DMS53 treated with DMSO at 0.1 percent for 48 hours (cell line): Measurements from ENCODE around the gene BSND.
"Not testable (repeated sequence)": the region's sequence is repeated elsewhere in the genome, so short reads cannot be mapped to it uniquely, and the experiment has no call there.

ENCODE experiments used
- DNase-seq: peaks from one replicate; lab custom pipeline; 2025; ENCODE audit not compliant: unreplicated experiment; lab: John Stamatoyannopoulos, UW

The BSND gene

DNA sequence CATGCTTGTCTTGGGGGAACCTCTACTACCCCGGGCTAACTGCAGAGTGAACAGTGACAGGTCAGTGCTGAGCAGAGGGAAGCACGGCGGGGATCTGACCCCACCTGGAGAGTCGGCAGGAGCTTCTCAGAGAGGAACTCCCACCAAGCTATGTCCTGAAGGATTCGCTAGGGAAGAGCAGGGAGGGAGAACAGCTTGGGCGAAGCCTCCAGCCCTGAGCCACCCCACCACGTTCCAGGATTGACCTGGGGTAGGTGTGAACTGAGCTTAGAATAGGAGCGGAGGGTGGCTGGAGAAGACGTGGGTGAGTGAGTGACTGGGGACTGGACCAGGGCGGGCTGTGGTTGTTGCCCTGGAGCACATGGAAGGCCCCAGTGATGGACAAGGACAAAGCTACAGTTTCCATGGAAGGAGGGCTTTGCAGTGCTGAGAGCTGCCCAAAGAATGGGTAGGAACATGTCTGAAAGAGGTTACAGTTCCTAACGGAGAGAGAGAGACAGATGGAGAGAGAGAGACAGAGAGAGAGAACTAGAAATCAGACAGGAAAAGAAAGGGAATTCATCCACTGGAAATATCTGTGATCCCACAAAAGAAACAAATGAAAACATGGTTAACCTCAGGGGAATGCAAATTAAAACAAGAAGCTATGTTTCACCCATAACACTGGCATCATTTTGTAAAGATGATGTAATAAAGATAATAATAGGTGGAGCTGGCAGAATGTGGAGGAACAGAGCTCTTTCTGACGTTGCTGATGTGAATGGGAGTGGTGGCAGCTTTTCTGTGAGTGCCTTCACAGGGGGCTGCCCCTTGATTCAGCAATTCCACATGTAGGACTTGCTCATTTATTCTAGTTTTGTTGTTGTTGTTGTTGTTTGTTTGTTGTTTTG lies 17.2 kb downstream of the BSND start:
- DNase-seq: no peak

GRCh38 chr1:55018395-55018794 lies 19.7 kb downstream of the BSND start:
- DNase-seq: no peak

DNA sequence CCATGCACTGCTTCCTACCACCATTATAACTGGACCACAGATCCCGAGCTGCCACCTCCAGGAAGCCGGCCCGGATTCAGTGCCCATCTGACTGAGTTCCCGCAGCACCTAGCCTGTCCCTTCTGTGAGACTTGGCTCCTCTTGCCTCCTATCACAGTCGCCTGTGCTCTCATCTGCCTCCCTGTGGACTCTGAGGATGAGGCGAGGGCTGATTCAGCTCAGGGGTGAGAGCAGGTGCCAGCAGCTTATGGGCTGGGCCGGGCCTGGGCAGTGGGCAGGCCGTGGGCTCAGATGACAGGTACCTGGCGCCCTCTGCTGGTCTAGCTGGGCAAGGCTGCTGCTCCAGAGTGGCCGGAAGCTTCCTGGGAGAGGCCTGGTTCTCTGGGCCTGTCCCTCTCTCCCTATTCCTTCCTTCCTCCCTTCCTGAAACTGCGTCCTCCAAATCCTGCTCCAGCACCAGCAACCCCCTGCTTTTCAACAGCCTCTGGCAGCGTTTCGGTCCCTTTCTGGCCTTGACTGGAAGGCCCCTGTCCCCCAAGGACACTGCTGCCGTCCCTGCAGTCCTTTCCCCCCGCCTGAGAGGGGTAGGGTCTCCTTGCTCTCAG lies 23.3 kb downstream of the BSND start:
- peak; percentile 99 for DNase-seq

GRCh38 chr1:55024163-55024562 lies 25.4 kb downstream of the BSND start:
- not testable (repeated sequence) for DNase-seq

GRCh38 chr1:55026682-55027081 lies 27.9 kb downstream of the BSND start:
- DNase-seq: not testable (repeated sequence)

GRCh38 chr1:55031098-55031497 lies 32.4 kb downstream of the BSND start:
- not testable (repeated sequence) for DNase-seq

- DNase-seq: no peak
Measured at GRCh38 chr1:55033265-55033614, 34.5 kb downstream of the BSND start.

DNA sequence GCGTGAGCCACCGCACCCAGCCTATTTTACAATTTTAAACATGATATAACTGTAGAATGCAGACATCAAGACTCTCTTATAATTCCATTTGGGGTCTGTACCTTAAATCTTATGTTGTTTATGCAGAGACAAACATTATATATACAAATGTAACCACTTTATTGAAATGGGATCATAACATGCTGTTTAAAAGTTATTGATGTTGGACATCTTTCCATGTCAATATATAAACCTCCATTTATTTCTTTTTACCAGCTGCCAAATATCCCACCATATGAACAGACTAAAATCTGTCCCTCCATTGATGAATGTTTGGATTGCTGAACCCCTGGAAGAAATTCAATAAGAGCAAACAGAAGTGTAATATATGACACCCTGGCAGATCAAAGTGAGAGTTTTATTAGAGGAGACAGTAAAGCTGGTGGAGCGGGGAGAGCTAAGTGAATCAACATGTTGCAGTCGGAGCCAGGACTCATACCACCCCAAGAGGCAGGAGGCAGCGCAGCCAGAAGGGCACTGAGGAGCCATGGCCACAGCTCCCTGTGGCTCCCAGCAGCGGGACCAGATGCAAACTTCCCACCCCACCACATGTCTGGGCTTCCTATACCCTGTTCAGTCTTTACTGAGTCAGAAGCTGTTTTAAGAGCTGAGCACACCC lies 35.9 kb downstream of the BSND start:
- DNase-seq: no peak

DNA sequence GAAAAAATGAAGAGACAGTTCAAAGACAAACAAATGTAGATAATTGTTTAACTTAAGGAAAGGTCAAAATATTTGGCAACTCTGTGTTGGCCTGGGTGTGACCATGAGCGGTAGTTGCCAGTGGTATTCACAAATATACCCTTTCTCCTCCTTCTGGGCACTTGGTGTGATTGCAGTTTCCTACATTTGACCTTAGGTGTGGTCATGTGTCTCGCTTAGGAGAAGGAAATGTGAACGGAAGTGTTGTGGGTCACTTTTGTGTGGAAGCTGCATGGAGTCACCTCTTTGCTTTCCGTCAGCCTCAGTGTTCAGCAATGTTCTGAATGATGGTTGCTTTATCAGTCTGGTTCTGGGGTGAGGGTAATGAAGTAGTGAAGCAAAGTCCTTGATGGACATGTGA lies 37.2 kb downstream of the BSND start:
- DNase-seq: no peak

DNA sequence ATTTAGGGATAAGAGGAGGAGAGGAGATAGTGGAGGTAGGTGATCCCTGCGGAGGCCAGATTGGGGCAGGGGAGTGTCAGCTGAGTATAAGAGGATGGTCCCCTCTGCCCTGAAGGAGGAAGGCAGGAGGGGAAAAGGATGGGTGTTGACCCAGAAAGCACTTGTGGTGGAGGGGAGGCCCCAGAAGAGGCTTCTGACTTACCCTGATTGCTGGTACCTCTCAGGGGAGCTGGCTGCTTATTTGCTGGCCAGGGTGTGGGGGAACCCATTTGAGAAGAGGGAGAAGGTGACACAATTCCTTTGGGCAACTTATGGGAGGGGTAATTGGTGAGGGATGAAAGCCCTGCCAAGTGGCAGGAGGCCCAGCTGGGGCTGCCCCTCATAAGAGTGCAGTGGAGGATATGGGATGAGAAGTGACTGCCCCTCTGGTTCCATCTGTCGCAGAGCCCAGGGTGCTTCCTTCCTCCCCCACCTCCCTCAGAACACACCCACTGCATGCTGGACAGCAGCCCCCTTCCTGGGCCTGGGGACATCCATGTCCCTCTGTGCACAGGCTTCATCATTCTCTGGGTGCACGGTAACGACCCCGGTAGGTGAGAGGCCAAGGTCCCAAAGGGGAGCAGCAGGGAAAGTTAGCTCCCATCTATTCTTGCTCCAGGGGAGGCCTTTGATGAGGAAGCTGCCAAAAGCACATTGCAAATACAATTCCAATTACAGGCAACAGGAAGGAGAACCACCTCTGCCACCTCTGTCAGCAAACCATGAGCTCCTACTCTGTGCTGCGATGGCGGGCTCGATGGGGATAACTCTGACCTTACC lies 39.2 kb downstream of the BSND start:
- DNase-seq: no peak

DNA sequence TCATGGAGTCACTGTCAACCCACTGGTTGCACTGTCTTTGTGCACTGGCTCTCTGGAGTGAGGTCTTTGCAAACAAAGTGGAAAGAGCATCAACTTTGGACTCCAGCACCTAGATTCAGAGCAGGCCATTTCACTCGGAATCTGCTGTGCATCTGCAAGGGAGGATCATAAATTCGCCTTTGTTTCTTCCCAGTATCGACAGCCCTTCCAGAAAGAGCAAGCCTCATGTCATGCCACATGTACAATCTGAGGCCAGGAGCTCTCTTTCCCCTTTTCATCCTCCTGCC lies 39.8 kb downstream of the BSND start:
- DNase-seq: no peak

GRCh38 chr1:55038974-55039341 lies 40.2 kb downstream of the BSND start:
- DNase-seq: no peak

GRCh38 chr1:55039342-55040082 lies 40.8 kb downstream of the BSND start, which contains the start of gene PCSK9:
Gene PCSK9 (plus strand): TSS chr1:55039548. CDS start chr1:55039838, 290 bp downstream.
- peak; percentile 26 for DNase-seq

GRCh38 chr1:55040083-55040932 lies 41.6 kb downstream of the BSND start:
- DNase-seq: peak; percentile 13

DNA sequence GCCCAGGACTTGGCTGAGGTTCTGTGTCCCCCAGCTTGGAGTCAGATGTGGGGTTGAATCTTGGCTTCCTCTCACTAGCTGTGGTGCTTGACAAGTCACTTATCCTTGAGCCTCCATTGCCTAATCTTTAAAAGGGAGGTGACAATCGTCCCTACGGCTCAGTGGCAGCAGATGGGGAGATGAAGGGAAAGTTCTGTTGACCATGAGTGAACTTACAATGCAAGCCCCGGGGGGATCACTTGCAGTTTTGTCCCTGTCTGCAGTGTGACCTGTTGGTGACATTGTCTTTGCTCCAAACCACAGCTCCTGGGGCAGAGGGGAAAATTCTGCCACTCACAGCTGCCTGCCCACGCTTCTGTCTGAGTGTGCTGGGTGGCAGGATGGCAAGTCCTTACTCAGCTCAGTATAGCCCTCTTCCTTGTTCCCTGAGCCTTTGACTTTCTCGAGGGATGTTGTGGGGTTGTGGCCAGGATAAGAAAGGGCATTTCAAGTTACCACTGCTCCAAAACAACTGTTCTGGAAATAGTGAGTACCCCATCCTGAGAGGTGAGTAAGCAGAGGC lies 42.3 kb downstream of the BSND start:
- no peak for DNase-seq

- no peak for DNase-seq
Measured at GRCh38 chr1:55041613-55042012, 42.9 kb downstream of the BSND start.

GRCh38 chr1:55043011-55043410 lies 44.3 kb downstream of the BSND start:
- DNase-seq: no peak

GRCh38 chr1:55043726-55044125 lies 45.0 kb downstream of the BSND start:
- no peak for DNase-seq

DNA sequence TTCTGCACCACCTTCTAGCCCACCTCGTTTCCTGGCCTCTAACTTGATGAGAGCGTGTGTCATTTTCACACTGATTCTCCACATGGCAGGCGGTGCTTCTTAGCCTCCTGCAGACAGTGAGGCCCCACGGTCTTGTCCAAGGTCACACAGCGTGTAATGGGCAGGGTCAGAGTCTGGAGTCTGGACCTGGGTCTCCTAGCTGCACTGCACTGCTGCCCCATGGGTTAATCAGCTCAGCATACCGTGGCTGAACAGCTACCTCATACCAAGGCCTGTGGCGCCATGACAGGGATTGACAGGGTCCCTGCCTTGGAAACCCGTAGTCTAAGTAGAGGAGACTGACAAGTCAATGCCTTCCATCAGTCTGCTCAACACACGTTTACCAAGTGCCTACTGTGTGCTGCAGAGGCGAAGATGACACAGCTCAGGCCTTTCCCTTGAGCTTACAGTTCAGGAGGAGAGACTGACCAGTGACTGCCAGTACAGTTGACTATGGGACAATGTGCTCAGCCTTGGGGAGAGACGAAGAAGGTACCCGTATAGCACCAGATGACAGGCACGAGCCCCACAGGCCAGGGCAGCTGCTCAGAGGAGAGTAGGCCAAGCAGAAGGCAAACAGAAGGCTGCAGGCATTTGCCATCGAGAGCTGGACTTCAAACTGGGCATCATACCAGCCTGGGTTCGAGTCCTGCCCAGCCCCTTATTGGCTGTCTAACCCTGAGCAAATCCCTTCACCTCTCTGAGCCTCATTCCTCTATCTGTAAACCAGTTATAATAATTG lies 46.1 kb downstream of the BSND start:
- no peak for DNase-seq
